SU-DHL-6 (cell line): ENCODE measurements around the gene SACS.

Experiments
- CTCF ChIP-seq: fragments of 200-600 bp; sonication (generic); IDR thresholded peaks from one replicate; pipeline ENCODE4 v1.5.1; 2017; ENCODE audit warnings: antibody characterized with exemption, mild to moderate bottlenecking, low read length, moderate library complexity; ENCODE audit not compliant: insufficient read depth, poor library complexity, severe bottlenecking
- EZH2phosphoT487 ChIP-seq: fragments of 200-600 bp; sonication (generic), shearing (Covaris generic); conservative IDR thresholded peaks from 2 replicates; pipeline ENCODE4 v1.6.1; 2018; ENCODE audit warnings: mild to moderate bottlenecking, antibody characterized with exemption, low read length, moderate library complexity, mixed read lengths

DNA sequence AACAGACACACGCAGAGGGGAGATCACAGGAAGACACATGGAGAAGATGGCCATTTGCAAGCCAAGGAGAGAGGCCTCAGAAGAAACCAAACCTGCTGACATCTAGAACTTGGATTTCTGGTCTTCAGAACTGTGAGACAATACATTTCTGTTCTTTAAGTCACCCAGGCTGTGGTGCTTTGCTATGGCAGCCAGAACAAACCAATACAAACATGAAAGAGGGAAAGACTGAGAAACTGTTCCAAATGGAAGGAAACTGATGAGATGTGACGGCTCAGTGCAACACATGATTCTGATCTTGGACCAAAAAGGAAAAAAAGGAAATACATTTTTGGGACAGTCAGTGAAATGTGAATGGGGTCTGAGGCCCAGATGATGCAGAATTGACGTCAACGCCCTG, 30.2 kb upstream of the SACS start:
- TF ChIP-seq CTCF (no peak), EZH2phosphoT487 (no peak)
